ENCODE measurements around the gene MACF1.

DNA sequence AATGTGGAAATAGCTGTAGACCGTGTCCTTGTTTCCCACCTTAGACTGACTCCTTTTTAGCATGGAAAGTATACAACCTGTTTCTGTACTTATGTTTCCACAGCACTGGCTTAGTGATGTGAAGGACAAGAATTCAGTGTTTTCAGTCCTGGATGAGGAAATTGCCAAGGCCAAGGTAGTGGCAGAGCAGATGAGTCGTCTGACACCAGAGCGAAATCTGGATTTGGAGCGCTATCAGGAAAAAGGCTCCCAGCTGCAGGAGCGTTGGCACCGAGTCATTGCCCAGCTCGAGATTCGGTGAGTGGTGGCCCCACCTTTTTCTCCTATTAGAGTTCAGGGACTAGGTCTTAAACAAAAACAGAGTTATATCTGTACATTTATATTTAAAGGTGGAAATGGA lies 112.6 kb downstream of the MACF1 start:
- TF ChIP-seq POLR2A (IDR thresholded peaks at IDR 0.05; ENCODE audit: low read depth, low read length) (no peak), TAF1 (IDR thresholded peaks at IDR 0.05; ENCODE audit: low read depth, low read length) (no peak), POLR2AphosphoS5 (IDR thresholded peaks at IDR 0.05; ENCODE audit: low read depth, low read length) (no peak), SPI1 (IDR thresholded peaks at IDR 0.05; ENCODE audit: low read depth, low read length) (no peak)

Data from GM12891 (cell line).